PC-9 (cell line): ENCODE data around the gene COL21A1.

Experiments used
- CTCF ChIP-seq: fragments of 200-600 bp; sonication (generic); conservative IDR thresholded peaks from 2 replicates; pipeline ENCODE4 v1.6.1; 2017; ENCODE audit warnings: mixed run types, antibody characterized with exemption, mild to moderate bottlenecking, moderate library complexity
- EZH2 ChIP-seq: fragments of 200-600 bp; sonication (generic); IDR thresholded peaks from 2 replicates; pipeline ENCODE4 v1.8.0; 2017; ENCODE audit warnings: antibody characterized with exemption, low read depth

- no peak for TF ChIP-seq CTCF
- TF ChIP-seq EZH2: no peak
Observed at GRCh38 chr6:56047931-56048540, 199.3 kb downstream of the COL21A1 start.
